Activated CD4-positive, alpha-beta T cell treated with anti-CD3 and anti-CD28 coated beads, Interleukin-2, amount 50 U/mL, for 4 hours (primary cell): ENCODE measurements around the gene PPM1D.
"Not testable (repeated sequence)": the region's sequence is repeated elsewhere in the genome, so short reads cannot be mapped to it uniquely, and the experiment has no call there.

Experiments
- DNase-seq, 2 experiments: peaks; one replicate each; pipeline ENCODE4 v3.0.0-alpha.2; 2020

The PPM1D gene

DNA sequence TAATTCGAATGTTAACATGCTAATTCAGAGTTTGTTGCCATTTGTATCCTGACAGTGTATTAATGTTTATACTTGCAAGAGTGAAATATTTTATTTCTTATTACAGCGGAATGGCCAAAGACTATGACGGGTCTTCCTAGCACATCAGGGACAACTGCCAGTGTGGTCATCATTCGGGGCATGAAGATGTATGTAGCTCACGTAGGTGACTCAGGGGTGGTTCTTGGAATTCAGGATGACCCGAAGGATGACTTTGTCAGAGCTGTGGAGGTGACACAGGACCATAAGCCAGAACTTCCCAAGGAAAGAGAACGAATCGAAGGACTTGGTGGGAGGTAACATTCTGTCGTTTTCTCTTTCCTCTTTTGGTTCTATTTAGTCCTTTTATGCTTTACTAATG lies 23.4 kb downstream of the PPM1D start:
- no peak for DNase-seq

DNA sequence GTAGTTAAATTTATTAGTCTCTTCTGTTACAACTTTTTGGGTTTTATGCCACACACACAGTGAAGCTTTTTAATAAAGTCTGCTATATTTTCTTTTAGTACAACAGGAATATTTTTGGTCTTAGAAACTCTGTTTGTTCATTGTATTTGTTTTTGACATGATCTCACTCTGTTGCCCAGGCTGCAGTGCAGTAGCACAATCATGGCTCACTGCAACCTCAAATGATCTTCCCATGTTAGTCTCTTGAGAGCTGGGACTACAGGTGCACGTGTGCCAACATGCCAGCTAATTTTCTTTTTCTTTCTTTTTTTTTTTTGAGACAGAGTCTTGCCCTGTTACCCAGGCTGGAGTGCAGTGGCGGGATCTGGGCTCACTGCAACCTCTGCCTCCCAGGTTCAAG lies 27.1 kb downstream of the PPM1D start:
- no peak for DNase-seq

DNA sequence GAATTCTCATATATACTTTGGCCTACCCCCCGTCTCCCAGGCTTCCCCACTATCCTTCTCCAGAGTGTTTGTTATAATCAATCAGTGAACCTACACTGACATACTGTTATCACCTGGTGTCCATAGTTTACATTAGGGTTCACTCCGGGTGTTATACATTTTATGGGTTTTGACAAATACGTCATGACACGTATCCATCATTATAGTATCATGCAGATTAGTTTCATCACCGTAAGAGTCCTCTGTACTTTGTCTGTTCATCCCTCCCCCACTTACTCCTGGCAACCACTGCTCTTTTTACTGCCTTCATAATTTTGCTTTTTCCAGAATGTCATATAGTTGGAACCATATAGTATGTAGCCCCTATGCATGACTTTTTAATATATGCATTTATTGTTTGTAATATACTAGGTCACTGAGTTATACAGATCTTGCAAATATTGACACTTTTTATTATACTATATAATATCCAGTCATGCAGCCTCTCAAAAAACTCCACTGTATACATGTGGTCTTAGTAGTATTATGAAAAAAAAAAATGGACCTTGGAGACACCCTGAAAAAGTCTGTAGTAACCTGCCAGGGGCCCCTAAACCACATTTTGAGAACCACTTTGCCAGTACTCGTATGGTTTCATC lies 28.4 kb downstream of the PPM1D start:
- no peak for DNase-seq

DNA sequence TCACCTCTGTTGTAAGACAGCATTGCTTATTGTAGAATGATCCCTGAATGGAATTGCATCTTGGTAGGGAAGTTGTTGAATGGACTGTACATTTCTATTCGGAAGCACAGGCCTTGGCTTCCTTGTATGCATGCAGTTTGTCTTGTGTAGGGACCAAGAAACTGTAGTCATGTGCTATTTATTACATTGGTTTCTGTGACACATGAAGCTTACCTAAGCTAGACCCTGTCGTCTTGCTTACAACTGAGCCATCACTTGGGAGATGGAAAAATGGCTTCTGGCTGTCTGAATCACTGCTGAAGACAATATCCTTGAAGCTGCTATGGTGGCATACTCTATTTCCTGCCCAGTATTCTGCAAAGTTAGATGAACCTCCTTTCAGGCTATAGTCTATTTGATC lies 29.1 kb downstream of the PPM1D start:
- DNase-seq, result no peak

DNA sequence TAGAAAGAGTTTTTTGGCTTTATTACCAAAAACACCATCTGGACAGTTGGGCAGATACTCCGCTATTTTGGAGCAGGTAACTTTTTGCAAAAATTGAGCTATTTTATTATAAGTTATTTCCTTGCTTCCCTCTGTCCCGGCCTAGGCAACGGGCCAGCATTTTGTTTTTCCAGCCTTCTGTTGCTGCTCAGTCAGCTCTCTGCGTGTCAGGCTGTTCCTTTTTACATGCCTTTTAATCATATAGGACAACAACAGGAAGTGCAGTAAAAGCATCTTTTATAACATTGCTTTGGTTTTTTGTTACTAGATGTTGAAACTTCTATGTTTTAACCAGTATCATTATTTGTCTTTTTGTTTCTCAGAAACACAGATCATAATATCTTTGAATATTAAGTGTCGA lies 30.4 kb downstream of the PPM1D start:
- DNase-seq, result no peak

DNA sequence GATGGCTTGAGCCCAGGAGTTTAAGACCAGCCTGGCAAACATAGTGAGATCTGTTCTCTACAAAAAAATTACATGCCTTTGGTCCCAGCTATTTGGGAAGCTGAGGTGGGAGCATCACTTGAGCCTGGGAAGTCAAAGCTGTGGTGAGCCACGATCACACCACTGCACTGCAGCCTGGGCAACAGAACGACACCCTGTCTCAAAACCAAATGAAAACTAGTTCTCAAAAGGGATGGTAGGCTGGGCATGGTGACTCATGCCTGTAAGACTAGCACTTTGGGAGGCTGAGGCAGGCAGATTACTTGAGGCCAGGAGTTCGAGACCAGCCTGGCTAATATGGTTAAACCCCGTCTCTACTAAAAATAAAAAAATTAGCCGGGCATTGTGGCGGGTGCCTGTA lies 31.1 kb downstream of the PPM1D start:
- no peak for DNase-seq

DNA sequence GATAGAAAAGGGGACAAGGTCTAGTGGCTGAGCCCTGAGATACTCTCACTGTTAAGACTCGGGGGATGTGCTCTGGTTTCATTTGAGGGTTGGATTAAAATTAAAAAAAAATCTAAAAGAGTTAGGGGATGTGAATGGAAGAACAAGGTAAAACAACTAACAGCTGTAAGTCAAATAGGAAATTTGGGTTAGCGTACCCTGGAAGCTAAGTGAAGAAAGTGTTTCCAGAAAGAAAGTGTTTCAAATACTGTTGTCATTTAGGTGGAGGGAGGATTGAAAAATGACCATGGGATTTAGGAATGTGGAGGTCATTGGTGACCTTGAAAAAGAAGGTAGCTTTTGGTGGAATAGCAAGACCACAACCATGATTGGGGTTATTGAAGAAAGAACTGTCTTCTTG lies 37.7 kb downstream of the PPM1D start:
- no peak for DNase-seq

DNA sequence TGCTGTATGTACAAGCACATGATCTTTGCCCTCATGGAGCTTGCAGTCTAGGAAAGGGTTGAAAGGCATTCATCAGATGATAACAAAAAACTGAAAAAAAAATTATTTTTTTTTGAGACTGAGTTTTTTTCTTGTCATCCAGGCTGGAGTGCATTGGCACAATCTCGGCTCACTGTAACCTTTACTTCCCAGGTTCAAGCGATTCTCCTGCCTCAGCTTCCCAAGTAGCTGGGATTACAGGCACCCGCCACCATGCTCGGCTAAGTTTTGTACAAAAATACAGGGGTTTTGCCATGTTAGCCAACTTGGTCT lies 39.0 kb downstream of the PPM1D start:
- DNase-seq, result no peak

DNA sequence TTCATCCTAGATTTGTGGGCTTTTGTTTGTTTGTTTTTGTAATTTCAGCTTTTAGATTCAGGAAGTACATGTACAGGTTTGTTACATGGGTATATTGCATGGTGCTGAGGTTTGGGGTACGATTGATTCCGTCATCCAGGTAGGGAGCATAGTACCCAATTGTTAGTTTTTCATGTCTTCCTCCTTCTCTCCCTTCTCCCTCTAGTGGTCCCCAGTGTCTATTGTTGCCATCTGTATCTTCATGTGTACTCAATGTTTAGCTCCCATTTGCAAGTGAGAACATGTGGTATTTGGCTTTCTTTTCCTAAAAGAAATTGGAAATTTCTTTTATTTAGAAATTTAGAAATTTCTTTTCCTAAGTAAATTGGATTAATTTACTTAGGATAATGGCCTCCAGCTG lies 40.5 kb downstream of the PPM1D start:
- DNase-seq, result no peak

DNA sequence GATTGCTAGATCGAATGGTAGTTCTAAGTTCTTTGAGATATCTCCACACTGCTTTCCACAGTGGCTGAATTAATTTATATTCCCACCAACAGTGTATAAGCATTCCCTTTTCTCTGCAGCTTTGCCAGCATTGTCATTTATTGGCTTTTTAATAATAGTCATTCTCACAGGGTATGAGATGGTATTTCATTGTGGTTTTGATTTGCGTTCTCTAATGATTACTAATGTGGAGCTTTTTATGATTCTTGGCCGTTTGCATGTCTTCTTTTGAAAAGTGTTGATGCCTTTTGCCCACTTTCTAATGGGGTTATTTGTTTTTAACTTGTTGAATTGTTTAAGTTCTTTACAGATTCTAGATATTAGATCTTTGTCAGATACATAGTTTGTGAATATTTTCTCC lies 41.1 kb downstream of the PPM1D start:
- no peak for DNase-seq

DNA sequence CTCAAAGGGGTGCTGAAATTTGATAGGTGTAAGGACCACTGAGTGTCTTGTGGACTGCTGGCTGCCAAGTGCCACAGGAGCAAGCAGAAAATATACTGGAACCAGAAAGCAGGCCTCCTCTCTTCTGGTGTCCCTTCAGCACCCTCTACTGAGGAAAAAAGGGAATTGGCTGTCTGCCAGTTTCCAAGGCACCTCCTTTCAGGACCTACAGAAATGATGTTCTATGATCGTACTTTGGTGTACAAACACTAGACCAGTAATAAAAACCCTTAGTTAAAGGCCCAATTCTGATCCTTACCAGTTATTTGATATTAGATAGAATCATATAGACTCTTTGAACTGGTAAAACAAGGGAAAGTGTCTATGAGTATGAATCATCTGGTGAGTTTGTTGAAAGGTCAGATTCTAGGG lies 41.8 kb downstream of the PPM1D start:
- peak; percentile 5 to 28 for DNase-seq

DNA sequence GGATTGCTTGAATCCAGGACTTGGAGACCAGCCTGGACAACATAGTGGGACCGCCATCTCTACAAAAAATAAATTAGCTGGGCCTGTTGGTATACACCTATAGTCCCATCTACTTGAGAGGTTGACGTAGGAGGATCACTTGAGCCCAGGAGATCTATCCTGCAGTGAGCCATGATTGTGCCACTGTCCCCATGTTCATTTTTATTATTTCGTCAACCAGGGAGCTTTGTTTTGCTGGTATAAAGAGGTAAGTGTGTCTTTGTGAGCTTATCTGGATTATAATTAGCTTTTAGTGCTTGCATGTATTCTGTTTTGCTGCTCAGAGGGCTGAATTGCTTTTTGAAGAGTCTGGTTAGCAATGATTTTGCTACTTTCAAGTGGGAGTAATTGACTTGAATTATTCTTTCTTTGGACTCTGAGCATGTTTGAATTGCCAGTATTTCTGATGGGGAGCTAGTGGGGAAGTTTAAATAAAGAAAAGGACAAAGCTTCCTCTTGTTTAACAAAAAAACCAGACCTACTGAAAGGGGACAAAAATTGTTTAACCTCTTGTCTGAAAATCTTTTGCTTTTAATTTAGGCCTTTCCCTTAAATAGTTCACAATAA lies 46.0 kb downstream of the PPM1D start:
- DNase-seq, result no peak

DNA sequence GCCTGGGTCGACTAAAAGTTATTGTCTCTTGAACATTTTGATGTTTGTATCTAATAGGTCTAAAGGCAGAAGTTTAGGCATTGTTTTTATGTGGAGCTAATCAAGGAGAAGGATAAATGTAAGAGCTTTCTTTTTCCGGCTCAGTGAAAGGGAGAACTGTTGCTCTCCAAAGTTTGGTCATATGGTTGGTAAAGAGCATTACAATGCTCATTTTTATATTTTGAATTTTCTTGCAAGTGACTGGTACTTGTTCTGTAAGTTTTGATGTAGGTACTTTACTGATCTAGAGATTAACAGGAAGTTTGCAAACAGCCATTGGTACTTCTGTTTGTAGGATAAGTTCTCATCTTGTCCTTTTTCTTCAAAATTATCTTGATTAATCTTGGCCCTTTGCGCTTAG lies 46.7 kb downstream of the PPM1D start:
- no peak for DNase-seq

DNA sequence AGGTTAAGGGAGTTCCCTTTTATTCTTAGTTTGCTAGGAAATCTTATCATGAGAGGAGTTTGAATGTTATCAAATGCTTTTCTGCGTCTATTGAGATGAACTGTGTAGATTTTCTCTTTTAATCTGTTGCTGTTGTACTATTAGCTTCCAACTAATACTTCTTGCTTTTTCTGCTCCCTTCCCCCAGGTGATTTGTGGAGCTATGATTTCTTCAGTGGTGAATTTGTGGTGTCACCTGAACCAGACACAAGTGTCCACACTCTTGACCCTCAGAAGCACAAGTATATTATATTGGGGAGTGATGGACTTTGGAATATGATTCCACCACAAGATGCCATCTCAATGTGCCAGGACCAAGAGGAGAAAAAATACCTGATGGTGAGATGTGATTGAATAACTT lies 47.7 kb downstream of the PPM1D start:
- no peak for DNase-seq

DNA sequence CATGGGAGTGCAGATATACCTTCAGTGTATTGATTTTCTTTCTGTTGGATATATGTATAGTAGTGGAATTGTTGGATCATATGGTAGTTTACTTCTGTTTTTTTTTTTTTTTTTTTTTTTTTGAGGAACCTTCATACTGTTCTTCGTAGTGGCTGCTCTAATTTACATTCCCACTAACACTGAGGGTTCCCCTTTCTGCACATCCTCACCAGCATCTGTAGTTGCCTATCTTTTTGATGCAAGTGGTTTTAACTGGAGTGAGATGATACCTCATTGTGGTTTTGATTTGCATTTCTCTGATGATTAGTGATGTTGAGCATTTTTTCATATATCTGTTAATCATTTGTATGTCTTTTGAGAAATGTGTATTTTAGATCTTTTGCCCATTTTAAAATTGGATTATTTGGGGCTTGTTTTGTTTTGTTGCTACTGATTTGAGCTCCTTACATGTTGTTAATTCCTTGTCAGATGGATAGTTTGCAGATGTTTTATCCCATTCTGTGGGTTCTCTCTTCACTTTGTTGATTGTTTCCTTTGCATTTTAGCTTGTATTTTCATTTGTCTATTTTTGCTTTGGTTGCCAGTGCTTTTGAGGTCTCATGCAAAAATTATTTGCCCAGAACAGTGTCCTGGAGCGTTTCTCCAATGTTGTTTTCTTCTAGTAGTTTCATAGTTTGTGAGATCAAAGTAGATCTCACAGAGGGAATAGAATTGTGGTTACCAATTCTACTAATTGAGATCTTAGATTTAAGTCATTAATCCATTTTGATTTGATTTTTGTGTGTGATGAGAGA lies 52.7 kb downstream of the PPM1D start:
- DNase-seq, result no peak

DNA sequence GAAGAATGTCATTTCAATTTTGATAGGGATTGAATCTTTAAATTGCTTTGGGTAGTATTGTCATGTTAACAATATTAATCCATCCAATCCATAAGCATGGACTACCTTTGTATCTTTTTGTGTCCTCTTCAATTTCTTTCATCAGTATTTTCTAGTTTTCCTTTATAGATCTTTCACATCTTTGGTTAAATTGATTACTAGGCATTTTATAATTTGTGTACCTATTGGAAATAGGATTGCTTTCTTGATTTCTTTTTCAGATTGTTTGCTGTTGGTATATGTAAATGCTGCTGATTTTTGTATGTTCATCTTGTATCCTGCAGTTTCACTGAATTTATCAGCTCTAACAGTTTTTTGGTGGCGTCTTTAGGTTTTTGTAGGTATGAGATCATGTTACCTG lies 53.6 kb downstream of the PPM1D start:
- no peak for DNase-seq

DNA sequence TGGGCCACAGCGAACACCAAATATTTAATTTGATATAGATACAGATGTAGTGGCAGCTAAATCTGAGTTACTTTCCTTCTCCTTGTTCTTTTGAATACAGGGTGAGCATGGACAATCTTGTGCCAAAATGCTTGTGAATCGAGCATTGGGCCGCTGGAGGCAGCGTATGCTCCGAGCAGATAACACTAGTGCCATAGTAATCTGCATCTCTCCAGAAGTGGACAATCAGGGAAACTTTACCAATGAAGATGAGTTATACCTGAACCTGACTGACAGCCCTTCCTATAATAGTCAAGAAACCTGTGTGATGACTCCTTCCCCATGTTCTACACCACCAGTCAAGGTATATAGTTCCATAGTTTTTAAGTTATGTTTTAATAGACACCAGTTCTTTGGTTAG lies 56.5 kb downstream of the PPM1D start:
- DNase-seq, result no peak

DNA sequence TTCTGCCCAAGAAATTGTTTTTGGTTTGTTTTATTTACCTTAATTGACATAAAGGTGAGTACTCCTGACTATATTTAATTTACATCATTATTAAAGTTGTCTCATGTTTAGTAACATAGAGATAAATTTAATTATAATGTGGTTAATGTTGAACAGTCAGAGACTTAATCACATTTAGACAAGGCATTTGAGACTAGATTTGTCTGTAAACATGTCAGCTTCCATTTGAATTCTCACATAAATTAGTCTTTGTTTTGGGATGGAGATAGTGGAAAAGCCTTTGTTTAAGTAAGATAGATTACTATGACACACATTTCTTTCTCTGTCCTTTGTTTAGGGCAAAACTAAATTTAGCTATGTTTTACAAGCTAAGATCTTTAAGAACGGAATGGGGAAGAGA lies 59.2 kb downstream of the PPM1D start:
- DNase-seq, result no peak

DNA sequence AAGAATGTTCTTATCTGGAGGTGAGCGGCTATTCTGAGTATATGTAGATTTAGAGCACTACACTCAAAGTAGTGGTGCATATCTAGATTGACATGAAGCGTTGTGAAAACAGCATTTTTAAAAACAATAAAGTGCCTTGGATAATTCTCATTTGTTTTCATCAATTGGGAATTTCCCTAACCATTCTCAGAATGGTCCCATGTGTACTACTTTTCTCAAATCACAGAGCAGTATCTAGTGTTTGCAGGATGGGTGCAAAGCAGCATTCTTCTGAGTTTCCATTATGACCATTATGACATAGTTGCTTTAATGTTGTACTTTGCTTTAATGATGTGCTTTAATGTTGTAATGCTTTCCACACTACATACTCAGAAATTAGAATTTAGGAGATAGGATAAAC lies 61.5 kb downstream of the PPM1D start:
- no peak for DNase-seq

DNA sequence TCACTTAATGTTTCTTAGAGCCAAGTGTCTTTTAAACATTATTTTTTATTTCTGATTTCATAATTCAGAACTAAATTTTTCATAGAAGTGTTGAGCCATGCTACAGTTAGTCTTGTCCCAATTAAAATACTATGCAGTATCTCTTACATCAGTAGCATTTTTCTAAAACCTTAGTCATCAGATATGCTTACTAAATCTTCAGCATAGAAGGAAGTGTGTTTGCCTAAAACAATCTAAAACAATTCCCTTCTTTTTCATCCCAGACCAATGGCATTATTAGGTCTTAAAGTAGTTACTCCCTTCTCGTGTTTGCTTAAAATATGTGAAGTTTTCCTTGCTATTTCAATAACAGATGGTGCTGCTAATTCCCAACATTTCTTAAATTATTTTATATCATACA lies 64.0 kb downstream of the PPM1D start:
- DNase-seq, result no peak

DNA sequence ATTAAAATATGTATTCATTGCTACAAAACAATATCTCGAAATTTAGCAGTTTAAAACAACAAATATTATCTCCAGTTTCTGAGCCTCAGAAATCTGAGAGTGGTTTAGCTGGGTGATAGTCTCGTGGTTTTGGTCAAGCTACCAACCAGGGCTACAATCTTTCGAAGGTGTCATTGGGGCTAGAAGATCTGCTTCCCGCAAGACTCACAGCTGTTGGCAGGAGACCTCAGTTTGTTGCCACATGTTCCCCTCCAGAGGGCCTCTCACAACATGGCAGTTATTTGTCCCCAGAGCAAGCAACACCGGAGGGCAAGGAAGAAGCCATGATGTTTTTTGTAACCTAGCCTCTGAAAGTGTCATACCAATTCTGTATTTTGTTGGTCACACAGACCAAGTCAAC lies 65.6 kb downstream of the PPM1D start:
- no peak for DNase-seq

DNA sequence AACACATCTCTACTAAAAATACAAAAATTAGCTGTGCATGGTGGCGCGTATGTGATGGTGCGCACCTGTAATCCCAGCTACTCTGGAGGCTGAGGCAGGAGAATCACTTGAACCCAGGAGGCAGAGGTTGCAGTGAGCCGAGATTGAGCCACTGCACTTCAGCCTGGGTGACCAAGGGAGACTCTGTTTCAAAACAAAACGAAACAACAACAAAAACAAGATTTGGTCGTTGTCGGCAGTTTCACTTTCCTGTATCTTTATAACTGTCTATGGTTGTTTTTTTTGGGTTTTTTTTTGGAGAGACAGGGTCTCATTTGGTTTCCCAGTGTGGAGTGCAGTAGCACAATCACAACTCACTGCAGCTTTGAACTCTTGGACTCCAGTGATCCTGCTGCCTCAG lies 68.7 kb downstream of the PPM1D start:
- DNase-seq, result not testable (repeated sequence)

DNA sequence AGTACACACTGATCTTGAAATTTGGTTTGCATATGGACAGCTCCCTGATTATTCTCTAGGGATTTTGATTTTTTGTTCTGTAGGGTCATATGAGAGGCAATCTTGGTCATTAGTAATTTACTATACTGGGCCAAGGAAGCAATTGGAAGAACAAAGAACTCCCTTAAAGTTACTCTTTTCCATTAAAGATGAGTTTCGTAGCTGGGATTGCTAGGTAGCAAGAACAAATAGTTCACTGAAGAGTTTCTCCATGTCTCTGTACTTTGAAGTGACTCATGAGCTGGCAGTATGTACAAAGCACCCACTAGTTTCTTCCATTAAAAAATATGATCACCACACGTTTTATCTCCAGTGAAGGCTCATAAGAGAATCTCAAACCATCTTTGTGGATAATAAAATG lies 71.5 kb downstream of the PPM1D start:
- no peak for DNase-seq

DNA sequence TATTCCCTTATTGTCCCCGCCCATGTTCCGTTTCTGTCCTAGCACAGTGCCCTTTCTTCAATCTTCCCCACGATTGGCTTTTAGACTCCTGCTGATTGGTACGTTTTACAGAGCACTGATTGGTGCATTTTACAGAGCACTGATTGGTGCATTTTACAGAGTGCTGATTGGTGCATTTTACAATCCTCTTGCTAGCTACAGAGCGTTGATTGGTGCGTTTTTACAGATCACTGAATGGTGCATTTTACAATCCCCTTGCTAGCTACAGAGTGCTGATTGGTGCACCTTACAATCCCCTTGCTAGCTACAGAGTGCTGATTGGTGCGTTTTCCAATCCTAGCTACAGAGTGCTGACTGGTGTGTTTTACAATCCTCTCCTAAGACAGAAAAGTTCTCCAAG lies 74.6 kb downstream of the PPM1D start:
- not testable (repeated sequence) for DNase-seq

DNA sequence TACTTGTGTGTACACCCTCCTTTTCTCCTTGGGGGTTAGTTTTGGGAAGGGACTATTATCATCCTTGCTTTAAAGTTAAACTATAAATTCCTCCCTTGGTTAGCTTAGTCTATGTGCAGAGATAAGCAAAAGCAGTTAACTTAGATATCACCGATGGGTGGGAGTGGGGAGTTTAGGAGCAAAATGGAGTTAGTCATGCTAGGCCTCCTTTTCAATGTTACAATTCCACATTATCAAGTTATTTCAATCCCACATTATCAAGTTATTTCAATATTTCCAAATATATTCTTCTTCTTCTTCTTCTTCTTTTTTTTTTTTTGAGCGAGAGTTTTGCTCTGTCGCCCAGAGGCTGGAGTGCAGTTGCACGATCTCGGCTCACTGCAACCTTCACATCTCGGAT lies 76.0 kb downstream of the PPM1D start:
- DNase-seq, result no peak
